HG02870 (cell line): ENCODE results near the gene KCTD10.
"Not testable (repeated sequence)": the region's sequence is repeated elsewhere in the genome, so short reads cannot be mapped to it uniquely, and the experiment has no call there.

ENCODE experiments used
- ATAC-seq: cut with Tn5 transposase; IDR thresholded peaks from one replicate; pipeline ENCODE4 v1.9.1; 2021; ENCODE audit warnings: mild to moderate bottlenecking, moderate library complexity; ENCODE audit not compliant: unreplicated experiment

Gene KCTD10

DNA sequence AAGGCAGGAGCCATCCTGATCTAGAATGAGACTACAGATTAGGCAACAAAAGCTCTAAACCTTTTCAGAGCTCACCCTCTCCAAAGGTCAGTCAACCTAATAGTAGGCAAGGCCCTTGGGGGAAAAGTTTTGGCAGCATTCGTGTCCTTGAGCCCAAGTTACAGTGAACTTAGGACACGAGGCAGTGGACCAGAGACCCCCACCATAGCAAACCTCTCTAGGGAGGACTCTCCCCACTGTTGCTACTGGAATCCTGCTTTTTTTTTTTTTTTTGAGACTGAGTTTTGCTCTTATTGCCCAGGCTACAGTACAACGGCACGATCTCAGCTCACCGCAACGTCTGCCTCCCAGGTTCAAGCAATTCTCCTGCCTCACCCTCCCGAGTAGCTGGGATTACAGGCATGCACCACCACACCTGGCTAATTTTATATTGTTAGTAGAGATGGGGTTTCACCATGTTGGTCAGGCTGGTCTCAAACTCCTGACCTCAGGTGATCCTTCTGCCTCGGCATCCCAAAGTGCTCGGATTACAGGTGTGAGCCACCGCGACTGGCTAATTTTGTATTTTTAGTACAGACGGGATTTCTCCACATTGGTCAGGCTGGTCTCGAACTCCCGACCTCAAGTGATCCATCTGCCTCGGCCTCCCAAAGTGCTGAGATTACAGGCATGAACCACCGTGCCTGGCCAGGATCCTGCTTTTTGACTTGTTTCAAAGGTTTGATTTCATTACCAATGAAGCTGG is 3.4 kb downstream of the KCTD10 start:
- ATAC-seq = not testable (repeated sequence)

DNA sequence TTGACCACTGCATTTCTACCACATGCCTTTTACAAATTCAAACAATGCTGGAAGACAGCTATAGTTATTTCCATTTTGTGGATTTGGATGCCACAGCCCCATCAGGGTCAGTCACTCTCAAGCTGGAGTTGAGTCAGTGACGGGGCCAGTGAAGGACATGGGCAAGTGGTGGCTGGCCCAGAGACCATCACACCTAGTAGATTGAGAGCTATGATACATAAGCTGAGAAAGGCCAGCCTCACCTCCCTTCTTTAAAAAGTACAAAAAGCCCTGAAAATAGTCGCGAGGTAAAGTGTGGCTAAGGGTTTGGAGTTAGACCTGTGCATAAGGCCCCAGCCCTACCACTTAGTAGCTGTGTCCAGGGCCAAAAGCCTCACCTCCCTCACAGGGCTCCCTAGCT is 4.1 kb downstream of the KCTD10 start:
- no peak for ATAC-seq

DNA sequence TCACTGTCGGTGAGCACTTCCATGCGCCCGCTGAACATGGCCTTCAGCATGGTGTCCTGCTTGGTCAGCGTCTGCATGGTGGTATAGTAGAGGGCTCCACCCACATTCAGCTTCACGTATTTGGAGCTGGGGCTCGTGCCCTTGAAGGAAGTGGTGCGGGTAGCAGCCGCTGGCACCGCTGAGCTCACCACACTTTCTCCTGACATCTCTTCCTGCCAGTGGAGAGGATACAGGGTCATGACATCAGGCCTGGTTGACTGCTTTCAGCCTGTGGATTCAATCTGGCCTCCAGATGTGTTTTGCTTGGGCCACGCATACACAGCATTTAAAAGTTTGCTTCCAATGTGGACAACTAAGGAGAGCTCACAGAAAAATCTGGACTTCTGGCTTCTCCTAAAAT is 7.6 kb downstream of the KCTD10 start:
- no peak for ATAC-seq

DNA sequence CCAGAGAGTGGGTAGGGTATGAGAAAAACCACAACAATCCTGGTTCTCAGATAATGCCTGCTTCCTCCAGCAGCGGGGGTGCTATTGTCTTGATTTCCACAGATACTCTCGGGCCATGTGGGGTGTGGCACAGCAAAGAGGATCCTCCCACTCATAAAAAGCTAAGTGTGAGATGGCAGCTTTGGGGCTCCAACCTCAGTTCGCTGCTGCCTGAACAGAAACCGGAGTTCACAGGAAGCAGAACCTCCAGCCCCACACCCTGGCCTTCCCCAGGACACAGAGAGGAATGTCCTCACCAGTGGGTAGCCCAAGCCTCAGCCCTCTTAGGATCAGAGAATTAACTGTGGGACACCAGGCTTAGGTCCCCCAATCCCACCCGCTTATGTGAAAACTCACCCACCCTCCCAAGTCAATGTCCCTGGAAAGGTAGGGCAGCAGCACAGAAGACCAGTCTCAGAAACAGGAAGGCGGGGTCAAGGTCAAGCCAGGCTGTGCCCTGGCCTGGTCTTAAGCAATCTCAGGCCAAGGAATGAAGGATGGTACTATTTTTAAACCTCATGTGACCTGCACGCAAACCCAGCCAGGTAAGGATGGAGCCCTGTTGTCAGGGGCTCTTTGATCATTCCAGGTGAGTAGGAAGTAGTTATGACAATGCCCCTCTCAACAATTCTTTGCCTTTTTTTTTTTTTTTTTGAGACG is 9.0 kb downstream of the KCTD10 start:
- ATAC-seq = no peak

DNA sequence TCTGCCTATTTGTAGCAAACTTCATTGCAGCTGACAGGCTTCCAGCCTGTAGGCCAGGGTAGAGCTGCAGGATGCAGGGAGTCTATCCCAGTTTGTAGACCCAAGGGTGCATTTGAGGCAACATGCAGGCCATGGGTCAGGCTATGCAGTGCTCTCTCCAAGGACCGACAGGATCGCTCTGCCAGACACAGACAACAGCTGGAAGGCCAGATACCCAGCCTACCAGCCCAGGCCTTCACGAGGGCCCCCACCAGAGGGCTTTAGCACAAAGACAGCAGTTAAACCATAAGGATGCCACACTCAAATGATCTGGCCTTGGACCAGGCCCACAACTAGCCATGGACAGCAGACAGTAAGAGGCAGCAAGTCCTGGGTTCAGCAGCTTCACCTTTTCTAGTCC is 10.3 kb downstream of the KCTD10 start:
- no peak for ATAC-seq

DNA sequence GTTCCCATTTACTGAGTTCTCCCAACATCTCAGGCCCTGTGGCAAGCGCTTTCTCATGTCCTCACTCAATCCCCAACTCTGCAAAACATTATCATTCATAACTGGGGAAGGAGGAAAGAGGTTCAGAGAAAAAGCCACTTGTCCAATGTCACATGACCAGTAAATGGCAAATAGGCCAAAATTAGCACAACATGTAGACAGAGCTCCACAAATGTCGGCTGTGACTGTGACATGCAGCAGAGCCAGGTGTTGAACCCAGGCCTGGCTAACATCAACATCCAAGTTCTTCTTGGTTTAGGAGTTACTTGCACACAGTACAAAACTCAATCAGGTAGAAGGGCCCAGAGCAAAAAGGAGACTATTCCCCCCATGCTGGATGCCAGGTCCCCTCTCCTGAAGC is 10.8 kb downstream of the KCTD10 start:
- ATAC-seq = no peak

DNA sequence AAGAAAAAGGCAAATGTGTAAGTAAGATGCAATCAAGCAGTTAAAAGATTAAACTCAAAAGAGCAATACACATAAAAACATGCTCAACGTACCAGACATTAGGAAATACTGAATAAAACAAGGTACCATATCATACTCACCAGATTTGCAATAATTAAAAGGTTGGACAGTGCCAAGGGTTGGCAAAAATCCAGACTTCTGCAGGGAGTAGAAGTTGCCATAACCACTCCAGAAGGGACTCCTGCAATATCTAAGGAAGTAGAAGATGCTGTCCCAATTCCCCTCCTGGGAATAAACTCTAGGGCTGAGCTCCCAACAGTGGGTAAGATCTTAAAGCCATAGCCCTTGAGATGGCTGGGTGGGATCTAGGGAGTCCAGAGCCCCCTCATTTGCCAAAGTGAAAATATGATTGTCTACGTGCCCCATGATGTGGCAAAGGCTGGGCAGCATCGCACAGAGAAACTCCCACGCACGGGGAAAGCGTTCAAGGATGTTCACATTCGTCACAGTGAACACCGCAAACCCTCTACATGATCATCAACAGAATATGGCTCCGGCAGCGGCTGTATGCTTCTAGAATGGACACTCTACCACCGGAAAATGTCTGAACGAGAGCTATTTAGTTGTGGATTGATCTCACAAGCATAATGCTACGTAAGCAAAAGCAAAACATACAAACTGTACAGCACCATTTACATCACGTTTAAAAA is 12.3 kb downstream of the KCTD10 start:
- no peak for ATAC-seq

DNA sequence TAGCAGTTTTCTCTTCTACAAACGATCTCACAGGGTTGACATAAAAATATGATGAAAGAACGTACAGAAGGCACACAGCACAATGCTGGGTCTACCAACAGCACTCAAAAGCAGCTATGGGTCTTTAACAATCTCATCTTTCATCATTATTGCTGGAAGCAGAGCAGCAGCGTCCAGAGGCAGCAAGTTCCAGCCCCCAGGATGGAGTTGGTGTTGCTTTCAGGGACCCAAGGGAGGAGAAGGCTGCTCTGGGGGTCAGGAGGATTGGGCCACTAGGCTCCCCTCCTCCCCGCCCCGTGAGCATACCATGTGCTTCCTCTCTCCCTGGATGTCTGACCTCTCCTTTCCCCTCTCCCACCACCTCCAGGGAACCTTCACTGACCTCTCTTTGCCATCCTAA is 13.3 kb downstream of the KCTD10 start:
- no peak for ATAC-seq

DNA sequence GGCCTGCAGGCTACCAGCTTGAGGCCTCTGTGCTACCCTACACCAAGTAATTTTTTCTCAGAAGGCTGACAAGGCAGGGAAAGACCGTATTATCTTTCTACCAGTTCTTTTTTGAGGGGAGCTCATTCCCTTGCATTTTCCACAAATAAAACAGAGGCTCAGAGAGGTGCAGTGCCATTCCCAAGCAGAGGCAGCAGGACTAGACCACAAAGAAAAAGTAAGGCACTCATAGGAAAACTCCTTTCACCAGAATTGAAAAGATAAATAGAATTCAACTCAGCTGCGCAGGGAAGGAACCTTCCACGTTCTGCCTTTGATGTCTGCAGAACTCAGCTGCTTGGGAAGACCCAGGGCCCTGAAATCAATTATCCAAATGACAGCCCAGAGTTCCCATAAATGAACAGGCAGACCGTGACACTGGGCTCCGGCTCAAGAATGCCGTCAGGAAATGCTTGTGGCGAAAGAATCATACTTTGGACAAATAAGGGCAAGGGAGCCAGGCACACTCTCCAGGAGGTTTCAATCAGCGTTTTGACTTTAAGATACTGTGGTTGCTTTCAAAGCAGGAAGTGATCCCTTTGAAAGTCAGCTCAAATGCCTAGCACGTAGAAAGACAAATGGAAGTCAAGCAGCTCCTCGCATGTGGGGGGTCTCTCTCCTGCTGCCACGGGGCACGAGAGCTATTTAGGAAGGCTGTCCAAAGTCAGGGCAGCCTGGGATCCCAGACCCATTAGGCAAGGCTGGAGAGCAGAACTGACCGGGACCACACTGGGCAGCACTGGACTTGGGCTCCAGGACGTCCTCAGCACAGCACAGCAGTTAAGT is 14.0 kb downstream of the KCTD10 start:
- no peak for ATAC-seq

DNA sequence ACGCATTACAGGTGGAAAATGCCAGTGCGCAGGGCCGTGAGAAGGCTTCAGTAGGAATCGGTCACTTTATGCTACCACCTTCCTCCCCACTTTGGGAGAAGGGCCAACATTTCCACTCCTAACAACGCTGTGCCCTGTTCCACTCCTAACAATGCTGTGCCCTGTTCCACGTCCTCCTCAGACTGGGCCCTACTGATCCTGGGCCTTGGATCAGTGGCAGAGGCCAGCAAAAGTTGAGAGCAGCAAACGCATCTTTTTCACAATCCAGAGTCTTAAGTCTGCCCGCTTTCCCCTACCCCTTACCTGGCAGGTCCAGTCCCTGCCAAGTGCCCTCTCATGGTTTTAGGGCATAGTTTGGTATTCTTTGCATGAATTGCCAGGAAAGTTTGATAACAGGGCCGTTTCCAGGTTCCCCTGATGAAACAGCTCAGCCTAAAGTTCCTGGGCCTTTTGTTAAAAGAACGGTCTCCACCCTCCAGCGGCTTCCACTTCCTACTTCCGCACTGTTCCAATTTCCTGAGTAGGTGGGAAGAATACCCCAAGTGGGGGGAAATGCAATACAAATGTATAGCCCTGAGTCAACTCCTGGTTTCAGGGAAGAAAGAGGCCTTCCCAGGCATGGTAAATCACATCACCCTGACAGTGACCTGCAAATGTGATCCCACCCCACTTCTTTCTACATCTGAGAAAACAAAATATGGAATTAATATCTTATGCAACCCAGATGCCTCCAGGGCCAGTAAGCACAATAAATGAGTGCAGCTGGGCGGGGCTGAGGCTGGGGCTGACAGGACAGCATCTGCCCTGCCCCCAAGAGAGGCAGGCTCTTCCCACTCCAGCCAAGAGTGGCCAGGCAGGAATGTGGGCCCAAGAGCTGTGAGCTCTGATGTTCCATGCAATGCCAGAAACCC is 15.0 kb downstream of the KCTD10 start:
- ATAC-seq = no peak

DNA sequence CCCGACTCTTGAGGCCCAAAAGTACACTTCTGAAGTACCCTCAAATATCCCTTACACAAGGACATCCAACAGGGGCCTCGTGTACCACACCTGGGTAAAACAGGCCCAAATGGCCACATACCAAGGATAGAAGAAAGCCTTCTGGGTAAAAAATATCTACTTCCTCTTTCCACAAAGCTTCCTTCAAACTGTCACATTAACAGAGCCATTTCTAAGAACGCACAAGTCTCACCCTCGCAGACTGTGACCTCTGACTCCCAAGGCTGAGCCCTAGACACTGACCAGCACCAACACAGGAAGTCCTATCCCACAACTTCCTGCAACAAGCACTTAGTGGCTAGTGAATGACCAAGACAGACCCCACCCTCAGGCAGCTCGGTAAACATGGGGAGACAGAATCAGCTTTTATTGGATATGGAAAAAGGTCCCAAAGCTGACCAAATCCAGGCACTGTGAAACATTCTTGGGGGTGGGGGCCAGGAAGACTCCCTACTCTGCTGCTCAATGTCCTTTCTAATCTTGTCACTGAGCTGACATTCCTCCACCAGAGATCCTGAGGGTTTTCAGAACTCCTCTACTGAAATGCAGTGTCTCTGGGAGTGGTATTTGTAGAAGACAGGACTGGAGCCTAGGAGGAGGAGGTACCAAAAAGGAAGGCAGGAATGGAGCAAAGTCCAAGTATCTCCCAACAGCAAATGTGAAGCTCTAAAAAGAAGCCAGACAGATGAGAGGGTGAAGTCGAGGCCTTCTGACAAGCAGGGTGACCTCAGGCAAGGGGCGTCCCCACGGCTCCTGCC is 15.9 kb downstream of the KCTD10 start:
- ATAC-seq = no peak

DNA sequence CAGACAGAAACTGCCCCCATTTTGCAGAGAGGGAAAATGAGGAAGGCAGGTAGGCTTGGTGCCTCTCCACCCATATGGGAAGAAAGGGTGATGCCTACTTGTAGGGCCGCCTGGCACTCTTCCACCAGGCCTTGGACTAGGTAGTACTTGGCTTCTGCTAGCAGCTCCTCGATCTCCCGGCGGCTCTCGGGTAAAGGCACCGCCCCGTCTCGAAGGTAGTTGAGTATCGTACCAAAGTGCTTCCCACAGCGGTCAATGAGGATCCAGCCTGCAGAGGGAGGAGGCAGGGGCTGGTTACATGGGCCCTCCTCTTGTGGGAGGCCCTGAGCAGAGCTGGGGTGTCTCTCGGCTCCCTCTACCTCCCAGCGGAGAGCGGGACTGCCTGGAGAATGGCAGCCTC is 16.6 kb downstream of the KCTD10 start:
- no peak for ATAC-seq

DNA sequence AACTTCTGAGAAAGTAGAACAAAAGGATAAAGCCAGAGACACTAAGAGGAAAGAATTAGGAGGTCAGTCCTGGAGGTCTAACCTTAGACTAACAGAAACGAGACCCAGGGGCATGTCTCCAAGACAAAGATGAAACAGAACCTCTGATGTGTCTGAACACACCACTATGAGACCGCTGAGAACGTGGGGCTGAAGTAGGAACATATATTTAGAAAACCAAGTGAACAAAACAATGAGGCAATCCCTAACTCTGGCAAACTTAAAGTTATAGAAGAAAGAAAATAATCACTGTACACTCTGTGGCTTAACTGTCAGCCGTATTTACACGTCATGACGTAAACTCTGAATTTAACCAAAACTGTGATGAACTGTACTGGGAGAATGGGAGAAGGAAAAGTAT is 17.9 kb downstream of the KCTD10 start:
- no peak for ATAC-seq

DNA sequence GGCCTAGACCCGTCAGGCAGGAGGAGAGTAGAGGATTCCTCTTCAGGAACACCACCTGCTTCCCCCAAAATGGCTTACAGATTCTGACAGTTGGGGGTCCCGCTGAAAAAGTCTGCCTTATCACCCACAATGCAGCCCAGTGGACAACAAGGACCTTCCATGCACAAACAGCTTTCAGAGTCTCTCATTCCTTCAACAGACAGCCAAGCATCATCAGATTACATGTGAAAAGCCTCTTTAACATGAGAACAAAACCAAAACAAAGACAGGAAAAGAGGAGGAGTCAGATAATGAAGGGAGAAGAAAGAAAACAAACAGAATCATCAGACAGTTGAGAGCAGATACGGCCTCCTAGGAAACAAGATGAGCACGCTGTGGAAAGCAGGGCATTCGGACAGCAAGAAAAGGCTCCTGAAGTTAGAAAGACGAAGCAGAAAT is 18.3 kb downstream of the KCTD10 start:
- ATAC-seq = no peak

DNA sequence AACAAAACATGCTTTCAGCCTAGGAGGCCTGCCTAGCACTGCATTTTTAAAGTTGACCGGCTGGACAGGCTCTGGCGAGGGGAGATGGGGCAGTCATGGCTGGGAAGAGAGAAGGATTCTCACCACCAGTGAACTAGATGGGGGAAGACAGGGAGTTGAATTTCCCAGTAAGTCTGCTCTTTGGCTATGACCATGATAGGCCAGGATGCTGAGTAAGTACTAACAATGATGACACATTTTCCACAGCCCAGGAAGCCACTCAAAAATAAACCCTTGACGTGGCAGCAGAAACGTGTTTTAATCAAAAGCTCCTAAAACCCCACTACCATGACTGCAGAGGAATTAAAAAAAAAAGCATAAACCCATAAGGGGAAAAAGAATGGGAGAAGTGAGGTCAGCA is 19.0 kb downstream of the KCTD10 start:
- ATAC-seq = no peak

DNA sequence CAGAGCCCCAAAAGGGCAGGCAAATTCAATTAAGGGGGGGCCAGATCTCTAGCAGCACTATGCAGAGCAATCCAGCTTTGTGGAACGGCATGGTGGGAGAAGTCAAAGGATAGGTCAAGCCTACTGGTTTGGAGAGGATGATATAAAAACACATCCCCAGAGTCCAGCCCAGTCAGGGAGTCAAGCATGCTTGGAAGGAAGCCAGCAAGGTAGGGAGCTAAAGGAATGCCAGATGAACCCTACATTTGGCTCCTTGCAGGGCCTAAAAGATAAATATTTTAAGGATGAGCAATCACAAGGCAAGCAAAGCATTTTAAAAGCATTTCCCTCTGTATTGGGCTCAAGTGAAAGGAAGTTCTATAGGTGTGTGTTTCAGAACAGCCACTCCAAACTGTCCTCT is 21.4 kb downstream of the KCTD10 start:
- no peak for ATAC-seq

DNA sequence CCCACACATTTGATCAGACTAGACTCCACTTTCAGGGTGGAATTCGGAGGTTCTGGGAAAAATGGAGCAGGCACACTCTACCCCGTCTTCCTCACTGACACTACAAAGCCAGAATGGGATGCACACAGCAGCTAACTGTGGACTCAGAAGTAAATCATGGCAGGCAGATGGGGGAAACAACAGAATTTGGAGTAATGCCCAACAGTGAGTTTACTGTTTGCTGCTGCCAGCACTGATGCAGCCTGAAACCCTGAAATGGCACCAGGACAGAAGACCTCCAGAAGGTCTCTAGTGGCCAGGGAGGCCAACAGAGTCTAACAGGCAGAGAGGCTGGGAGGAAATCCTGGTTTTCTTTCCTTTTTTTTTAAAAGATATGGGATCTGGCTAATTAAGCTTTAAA is 24.6 kb downstream of the KCTD10 start:
- ATAC-seq = no peak

DNA sequence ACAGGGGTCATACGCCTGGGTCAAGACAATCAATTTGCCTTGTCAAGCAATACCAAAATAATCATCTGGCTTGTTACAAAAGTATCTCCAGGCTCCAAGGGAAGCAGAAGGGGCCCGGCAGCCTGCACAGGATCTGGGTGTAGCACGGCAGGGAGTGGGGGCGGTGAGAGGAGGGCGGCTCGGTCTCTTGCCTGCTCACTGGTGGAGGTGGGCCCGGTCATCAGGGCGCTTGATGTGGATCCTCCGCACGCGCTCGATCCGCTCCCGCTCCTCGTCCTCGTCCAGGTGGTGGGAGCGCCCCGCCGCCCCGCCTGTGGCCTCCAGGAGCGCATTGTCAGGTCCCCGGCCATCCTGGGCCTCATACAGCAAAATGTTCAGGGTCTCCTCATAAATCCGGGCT is 25.7 kb downstream of the KCTD10 start:
- ATAC-seq = no peak

DNA sequence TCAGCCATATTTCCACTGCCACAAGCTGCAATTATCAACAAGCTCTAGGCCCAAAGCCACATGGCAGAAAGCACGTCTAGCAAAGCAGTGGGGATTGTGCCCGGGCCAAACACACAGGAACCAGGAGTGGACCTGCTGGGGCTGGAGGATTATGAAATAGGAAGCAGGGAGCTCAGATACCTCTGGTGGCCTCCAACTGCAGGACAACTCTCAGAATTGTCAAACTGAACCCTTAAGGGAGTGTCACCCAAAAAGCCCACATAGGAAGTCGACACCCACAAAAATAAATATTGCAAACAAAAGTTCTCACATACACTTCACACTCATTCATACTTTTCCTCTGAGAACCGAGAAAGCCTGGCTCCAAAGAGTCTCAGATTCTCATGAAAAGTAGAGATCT is 26.1 kb downstream of the KCTD10 start:
- no peak for ATAC-seq
